Vagina (tissue), 2 donors: Measurements from ENCODE around the gene REEP6.

Experiments used
- CTCF ChIP-seq, 3 experiments: fragments of 450-650 bp in 2 of 3; fragments of 200-600 bp in 1 of 3; sonication (generic) in 1 of 3; IDR thresholded peaks; one replicate each; pipeline ENCODE4 v1.5.1; 2017 to 2019; ENCODE audit warnings: antibody characterized with exemption in 3 of 3, mild to moderate bottlenecking in 2 of 3, moderate library complexity in 2 of 3
- POLR2AphosphoS5 ChIP-seq, 2 donors: sonication (generic); formaldehyde crosslinking; IDR thresholded peaks; one replicate each; pipeline ENCODE4 v1.9.0; 2017; ENCODE audit warnings: antibody characterized with exemption in 2 of 2, mild to moderate bottlenecking in 2 of 2, low read depth in 1 of 2; ENCODE audit not compliant: insufficient read depth in 1 of 2

GRCh38 chr19:1459479-1459878, 31.5 kb upstream of the REEP6 start:
- no peak for TF ChIP-seq POLR2AphosphoS5 (IDR thresholded peaks at IDR 0.05; ENCODE audit: insufficient read depth in 1 of 2, low read depth in 1 of 2)
- TF ChIP-seq CTCF (IDR thresholded peaks at IDR 0.05): no peak
